GM12801 (cell line): ENCODE data around the gene GTF2B.

ENCODE experiments used
- CTCF ChIP-seq: IDR thresholded peaks from one replicate; pipeline ENCODE4 v1.5.1; 2011; ENCODE audit warnings: control low read depth; ENCODE audit not compliant: insufficient read length; ENCODE audit errors: extremely low read depth

The GTF2B gene

GRCh38 chr1:88917321-88918025 is 26.1 kb upstream of the GTF2B start:
- no peak for TF ChIP-seq CTCF

- TF ChIP-seq CTCF: no peak
Observed at GRCh38 chr1:88916883-88917282, 25.5 kb upstream of the GTF2B start.

GRCh38 chr1:88911161-88911560 is 19.8 kb upstream of the GTF2B start:
- TF ChIP-seq CTCF: no peak

GRCh38 chr1:88910401-88910800 is 19.0 kb upstream of the GTF2B start:
- TF ChIP-seq CTCF: no peak

- TF ChIP-seq CTCF: no peak
Observed at GRCh38 chr1:88900883-88901282, 9.5 kb upstream of the GTF2B start.

- TF ChIP-seq CTCF: no peak
Observed at GRCh38 chr1:88897070-88897730, 5.8 kb upstream of the GTF2B start.

GRCh38 chr1:88892357-88892877 is 1.1 kb upstream of the GTF2B start:
- TF ChIP-seq CTCF: no peak
